ENCODE measurements around the gene HACD4.

DNA sequence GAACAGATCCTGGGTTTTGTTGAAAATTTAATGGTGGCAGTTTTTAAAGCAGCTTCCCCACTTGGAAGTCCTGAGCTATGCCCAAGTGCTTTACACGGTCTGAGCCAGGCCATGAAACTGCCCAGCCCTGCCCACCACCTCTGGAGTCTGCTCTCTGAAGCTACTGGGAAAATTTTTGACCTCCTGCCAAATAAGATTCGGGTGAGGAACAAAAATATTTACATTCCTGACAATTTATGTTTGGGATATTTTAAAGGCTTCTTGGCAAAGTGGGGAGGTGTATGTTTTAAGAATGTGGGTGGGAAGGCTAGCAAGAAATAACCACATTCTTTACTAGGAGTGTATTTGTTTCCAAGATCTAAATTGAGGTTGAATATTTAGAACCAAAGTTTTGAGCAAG, 50.0 kb downstream of the HACD4 start:
- TF ChIP-seq EZH2 (IDR thresholded peaks at IDR 0.05; ENCODE audit: insufficient read depth, poor library complexity, severe bottlenecking) (no peak), EZH2phosphoT487 (IDR thresholded peaks at IDR 0.05; ENCODE audit: insufficient read depth, low read depth) (no peak)
